ENCODE measurements around the gene CA7.

CA7 gene

GRCh38 chr16:66878067-66878466 is 33.9 kb downstream of the CA7 start:
- no peak overlapping the region for H3K4me2 ChIP-seq (ENCODE audit: low read length)
- H3K9ac ChIP-seq (ENCODE audit: low read depth, low read length) = no peak overlapping the region
- H3K4me1 ChIP-seq (ENCODE audit: control insufficient read depth, insufficient read depth, low read length) = peaks cover 33% of the 10 kb centered on the region
- no peaks in the 10 kb centered on the region for H3K9me3 ChIP-seq (replicated peaks; ENCODE audit: low read length)
- H3K36me3 ChIP-seq (ENCODE audit: insufficient read depth, low read length) = no peaks in the 10 kb centered on the region
- H3K4me3 ChIP-seq (ENCODE audit: low read length) = no peak overlapping the region
- no peaks in the 10 kb centered on the region for H3K27me3 ChIP-seq (ENCODE audit: control insufficient read depth, insufficient read depth, low read length)

DNA sequence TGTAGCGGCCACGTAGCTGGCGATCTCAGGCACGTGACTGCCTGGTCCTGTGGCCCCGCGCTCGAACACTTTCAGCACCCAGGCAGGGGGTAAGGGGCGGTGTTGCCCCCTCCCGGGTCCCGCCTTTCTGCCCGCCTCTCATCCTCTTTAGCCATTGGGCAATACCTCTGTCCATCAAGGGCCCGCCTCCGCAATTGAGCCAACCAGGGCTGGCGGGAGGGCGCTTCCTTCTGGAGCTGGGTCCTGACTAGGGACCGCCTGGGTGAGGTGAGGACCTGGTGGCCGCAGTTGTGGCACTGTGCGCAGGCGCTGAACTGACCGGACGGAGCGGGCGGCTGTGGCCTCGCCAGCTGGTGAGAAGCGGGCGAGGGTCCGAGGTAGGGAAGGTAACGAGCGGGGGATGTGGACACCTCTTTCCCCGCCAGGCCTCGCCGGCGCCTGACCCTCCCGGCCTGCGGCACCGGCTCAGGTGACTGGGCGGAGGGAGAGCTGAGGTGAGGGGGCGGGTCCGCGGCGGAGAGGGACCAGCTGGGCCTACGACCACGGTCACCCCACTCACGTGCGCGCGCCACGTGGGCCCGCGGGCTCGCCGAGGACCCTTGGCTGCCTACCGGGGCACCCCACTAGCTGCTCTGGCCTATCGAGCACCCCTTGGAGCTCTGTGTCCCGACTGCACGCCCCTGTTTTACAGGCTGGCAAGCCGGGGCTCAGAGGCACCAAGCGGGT is 36.2 kb downstream of the CA7 start, which contains the start of gene PDP2:
Gene PDP2, plus strand, starts transcription at position 228 of the 726 bp plus-strand sequence. CDS start 3,770 bp downstream, outside the sequence.
- no peaks in the 10 kb centered on the region for H3K9me3 ChIP-seq (replicated peaks; ENCODE audit: low read length)
- peaks cover 18% of the 10 kb centered on the region for H3K4me1 ChIP-seq (ENCODE audit: control insufficient read depth, insufficient read depth, low read length)
- peak within 1 kb of the TSS; percentile 93 for H3K4me3 ChIP-seq (ENCODE audit: low read length)
- peak within 1 kb of the TSS; percentile 82 for H3K9ac ChIP-seq (ENCODE audit: low read depth, low read length)
- H3K36me3 ChIP-seq (ENCODE audit: insufficient read depth, low read length) = peaks cover 14% of the 10 kb centered on the region
- H3K27me3 ChIP-seq (ENCODE audit: control insufficient read depth, insufficient read depth, low read length) = no peaks in the 10 kb centered on the region
- peak within 1 kb of the TSS; percentile 99 for H3K4me2 ChIP-seq (ENCODE audit: low read length)

GRCh38 chr16:66881014-66881417 is 36.8 kb downstream of the CA7 start:
- no peaks in the 10 kb centered on the region for H3K27me3 ChIP-seq (ENCODE audit: control insufficient read depth, insufficient read depth, low read length)
- peaks cover 15% of the 10 kb centered on the region for H3K4me1 ChIP-seq (ENCODE audit: control insufficient read depth, insufficient read depth, low read length)
- H3K4me3 ChIP-seq (ENCODE audit: low read length) = peak overlapping the region; percentile 93
- H3K36me3 ChIP-seq (ENCODE audit: insufficient read depth, low read length) = peaks cover 20% of the 10 kb centered on the region
- H3K4me2 ChIP-seq (ENCODE audit: low read length) = peak overlapping the region; percentile 99
- peak overlapping the region; percentile 82 for H3K9ac ChIP-seq (ENCODE audit: low read depth, low read length)
- H3K9me3 ChIP-seq (replicated peaks; ENCODE audit: low read length) = no peaks in the 10 kb centered on the region

DNA sequence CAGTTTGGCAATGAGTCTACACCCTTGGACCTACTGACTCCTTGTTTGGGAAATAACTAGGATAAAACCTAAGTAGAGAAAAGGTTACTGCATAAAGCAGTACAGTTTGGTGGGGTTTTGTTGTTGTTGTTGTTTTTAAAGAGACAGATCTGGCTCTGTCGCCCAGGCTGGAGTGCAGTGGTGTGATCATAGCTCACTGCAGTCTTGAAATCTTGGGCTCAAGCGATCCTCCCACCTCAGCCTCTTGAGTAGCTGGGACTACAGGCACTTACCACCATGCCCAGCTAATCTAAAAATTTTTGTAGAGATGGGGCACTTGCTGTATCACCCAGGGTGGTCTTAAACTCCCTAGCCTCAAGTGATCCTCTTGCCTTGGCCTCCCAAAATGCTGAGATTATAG is 37.3 kb downstream of the CA7 start:
- H3K9ac ChIP-seq (ENCODE audit: low read depth, low read length) = peak overlapping the region; percentile 82
- no peaks in the 10 kb centered on the region for H3K9me3 ChIP-seq (replicated peaks; ENCODE audit: low read length)
- H3K4me1 ChIP-seq (ENCODE audit: control insufficient read depth, insufficient read depth, low read length) = peaks cover 20% of the 10 kb centered on the region
- peak overlapping the region; percentile 99 for H3K4me2 ChIP-seq (ENCODE audit: low read length)
- no peaks in the 10 kb centered on the region for H3K27me3 ChIP-seq (ENCODE audit: control insufficient read depth, insufficient read depth, low read length)
- peaks cover 23% of the 10 kb centered on the region for H3K36me3 ChIP-seq (ENCODE audit: insufficient read depth, low read length)
- H3K4me3 ChIP-seq (ENCODE audit: low read length) = peak overlapping the region; percentile 93

DNA sequence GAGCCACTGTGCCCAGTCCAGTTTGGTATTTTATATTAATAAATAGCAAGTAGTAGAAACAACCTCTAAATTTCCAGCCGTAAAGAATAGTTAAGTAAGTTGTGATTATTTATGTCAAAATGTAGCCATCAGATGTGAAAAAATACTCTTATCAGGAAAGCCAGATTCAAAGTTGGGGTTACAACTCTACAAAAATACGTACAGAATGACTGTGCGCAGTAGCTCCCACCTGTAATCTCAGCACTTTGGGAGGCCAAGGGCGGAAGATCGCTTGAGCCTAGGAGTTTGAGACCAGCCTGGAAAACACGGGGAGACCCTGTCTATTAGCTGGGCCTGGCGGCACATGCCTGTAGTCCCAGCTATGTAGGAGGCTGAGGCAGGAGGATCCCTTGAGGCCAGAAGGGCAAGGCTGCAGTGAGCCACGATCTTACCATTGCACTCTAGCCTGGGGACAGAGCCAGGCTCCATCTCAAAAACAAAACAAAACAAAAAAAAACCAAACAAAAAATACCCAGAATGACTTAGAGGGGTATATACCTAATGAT is 37.8 kb downstream of the CA7 start:
- Histone ChIP-seq H3K4me2 (ENCODE audit: low read length) (peak overlapping the region; percentile 99), H3K36me3 (ENCODE audit: insufficient read depth, low read length) (peaks cover 27% of the 10 kb centered on the region), H3K4me1 (ENCODE audit: control insufficient read depth, insufficient read depth, low read length) (peaks cover 24% of the 10 kb centered on the region), H3K4me3 (ENCODE audit: low read length) (no peak overlapping the region), H3K9me3 (replicated peaks; ENCODE audit: low read length) (no peaks in the 10 kb centered on the region), H3K27me3 (ENCODE audit: control insufficient read depth, insufficient read depth, low read length) (no peaks in the 10 kb centered on the region), H3K9ac (ENCODE audit: low read depth, low read length) (no peak overlapping the region)

- peaks cover 28% of the 10 kb centered on the region for H3K36me3 ChIP-seq (ENCODE audit: insufficient read depth, low read length)
- H3K9me3 ChIP-seq (replicated peaks; ENCODE audit: low read length) = no peaks in the 10 kb centered on the region
- H3K4me3 ChIP-seq (ENCODE audit: low read length) = no peak overlapping the region
- H3K9ac ChIP-seq (ENCODE audit: low read depth, low read length) = no peak overlapping the region
- no peak overlapping the region for H3K4me2 ChIP-seq (ENCODE audit: low read length)
- no peaks in the 10 kb centered on the region for H3K27me3 ChIP-seq (ENCODE audit: control insufficient read depth, insufficient read depth, low read length)
- peaks cover 24% of the 10 kb centered on the region for H3K4me1 ChIP-seq (ENCODE audit: control insufficient read depth, insufficient read depth, low read length)
Measured at GRCh38 chr16:66882702-66883101, 38.5 kb downstream of the CA7 start.

- Histone ChIP-seq H3K4me3 (ENCODE audit: low read length) (no peak overlapping the region), H3K9ac (ENCODE audit: low read depth, low read length) (no peak overlapping the region), H3K4me2 (ENCODE audit: low read length) (no peak overlapping the region), H3K9me3 (replicated peaks; ENCODE audit: low read length) (no peaks in the 10 kb centered on the region), H3K4me1 (ENCODE audit: control insufficient read depth, insufficient read depth, low read length) (peaks cover 11% of the 10 kb centered on the region), H3K36me3 (ENCODE audit: insufficient read depth, low read length) (peaks cover 28% of the 10 kb centered on the region), H3K27me3 (ENCODE audit: control insufficient read depth, insufficient read depth, low read length) (no peaks in the 10 kb centered on the region)
Measured at GRCh38 chr16:66885491-66885890, 41.3 kb downstream of the CA7 start.

- no peak overlapping the region for H3K9ac ChIP-seq (ENCODE audit: low read depth, low read length)
- no peaks in the 10 kb centered on the region for H3K27me3 ChIP-seq (ENCODE audit: control insufficient read depth, insufficient read depth, low read length)
- H3K4me1 ChIP-seq (ENCODE audit: control insufficient read depth, insufficient read depth, low read length) = peaks cover 11% of the 10 kb centered on the region
- peaks cover 31% of the 10 kb centered on the region for H3K36me3 ChIP-seq (ENCODE audit: insufficient read depth, low read length)
- no peak overlapping the region for H3K4me3 ChIP-seq (ENCODE audit: low read length)
- H3K9me3 ChIP-seq (replicated peaks; ENCODE audit: low read length) = no peaks in the 10 kb centered on the region
- peak overlapping the region; percentile 18 for H3K4me2 ChIP-seq (ENCODE audit: low read length)
Measured at GRCh38 chr16:66886321-66886720, 42.1 kb downstream of the CA7 start.

GRCh38 chr16:66886914-66887313 is 42.7 kb downstream of the CA7 start:
- H3K4me2 ChIP-seq (ENCODE audit: low read length) = peak overlapping the region; percentile 18
- H3K27me3 ChIP-seq (ENCODE audit: control insufficient read depth, insufficient read depth, low read length) = no peaks in the 10 kb centered on the region
- H3K4me3 ChIP-seq (ENCODE audit: low read length) = no peak overlapping the region
- H3K9me3 ChIP-seq (replicated peaks; ENCODE audit: low read length) = no peaks in the 10 kb centered on the region
- peaks cover 11% of the 10 kb centered on the region for H3K4me1 ChIP-seq (ENCODE audit: control insufficient read depth, insufficient read depth, low read length)
- H3K9ac ChIP-seq (ENCODE audit: low read depth, low read length) = no peak overlapping the region
- H3K36me3 ChIP-seq (ENCODE audit: insufficient read depth, low read length) = peaks cover 31% of the 10 kb centered on the region

- peaks cover 31% of the 10 kb centered on the region for H3K36me3 ChIP-seq (ENCODE audit: insufficient read depth, low read length)
- no peak overlapping the region for H3K9ac ChIP-seq (ENCODE audit: low read depth, low read length)
Measured at GRCh38 chr16:66888647-66889615, 44.7 kb downstream of the CA7 start.

GRCh38 chr16:66889622-66890021 is 45.4 kb downstream of the CA7 start:
- Histone ChIP-seq H3K9ac (ENCODE audit: low read depth, low read length) (no peak overlapping the region), H3K9me3 (replicated peaks; ENCODE audit: low read length) (no peaks in the 10 kb centered on the region), H3K4me2 (ENCODE audit: low read length) (no peak overlapping the region), H3K4me3 (ENCODE audit: low read length) (no peak overlapping the region), H3K36me3 (ENCODE audit: insufficient read depth, low read length) (peaks cover 25% of the 10 kb centered on the region), H3K4me1 (ENCODE audit: control insufficient read depth, insufficient read depth, low read length) (peaks cover 9% of the 10 kb centered on the region), H3K27me3 (ENCODE audit: control insufficient read depth, insufficient read depth, low read length) (no peaks in the 10 kb centered on the region)

More at GRCh38 chr16:66888647-66889615, 44.7 kb downstream of the CA7 start:
- H3K4me3 ChIP-seq (ENCODE audit: low read length) = no peak overlapping the region
- H3K4me1 ChIP-seq (ENCODE audit: control insufficient read depth, insufficient read depth, low read length) = peaks cover 9% of the 10 kb centered on the region
- no peaks in the 10 kb centered on the region for H3K27me3 ChIP-seq (ENCODE audit: control insufficient read depth, insufficient read depth, low read length)
- no peak overlapping the region for H3K4me2 ChIP-seq (ENCODE audit: low read length)
- no peaks in the 10 kb centered on the region for H3K9me3 ChIP-seq (replicated peaks; ENCODE audit: low read length)
